ENCODE data around the gene AGAP2.

DNA sequence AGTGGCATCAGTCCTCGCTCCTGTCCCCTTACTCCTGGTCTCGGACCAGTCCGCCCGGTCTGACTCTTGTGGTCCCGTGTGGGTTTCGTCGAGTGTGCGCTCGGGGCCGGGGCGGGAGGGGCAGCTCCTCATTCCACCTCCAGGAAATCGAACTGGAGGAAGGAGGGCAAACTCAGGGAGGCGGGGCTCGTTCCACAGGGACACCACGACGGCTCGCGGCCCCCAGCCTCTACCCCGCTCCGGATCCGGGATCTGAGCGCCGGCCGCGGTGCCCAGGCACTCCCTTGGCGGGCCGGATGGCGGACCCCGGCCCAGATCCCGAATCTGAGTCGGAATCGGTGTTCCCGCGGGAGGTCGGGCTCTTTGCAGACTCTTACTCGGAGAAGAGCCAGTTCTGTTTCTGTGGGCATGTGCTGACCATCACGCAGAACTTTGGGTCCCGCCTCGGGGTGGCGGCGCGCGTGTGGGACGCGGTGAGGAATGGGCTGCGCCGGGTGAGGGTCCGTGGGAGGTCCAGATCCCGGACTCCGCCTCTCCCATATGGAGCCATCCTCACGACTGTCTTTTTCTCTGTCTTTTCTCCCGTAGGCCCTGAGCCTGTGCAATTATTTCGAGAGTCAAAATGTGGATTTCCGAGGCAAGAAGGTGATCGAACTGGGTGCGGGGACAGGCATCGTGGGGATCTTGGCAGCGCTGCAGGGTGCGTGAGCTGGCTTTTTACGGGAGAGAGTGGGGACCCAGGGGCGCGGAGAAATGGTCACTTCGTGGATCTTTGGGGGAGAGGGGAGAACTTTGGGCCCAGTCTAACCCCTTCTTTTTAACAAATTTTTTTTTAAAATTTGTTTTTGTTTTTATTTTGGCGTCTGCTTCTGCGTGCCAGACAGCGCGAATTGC is 34.1 kb upstream of the AGAP2 start, which contains the start of gene EEF1AKMT3:
- TF ChIP-seq, protein P1, sequence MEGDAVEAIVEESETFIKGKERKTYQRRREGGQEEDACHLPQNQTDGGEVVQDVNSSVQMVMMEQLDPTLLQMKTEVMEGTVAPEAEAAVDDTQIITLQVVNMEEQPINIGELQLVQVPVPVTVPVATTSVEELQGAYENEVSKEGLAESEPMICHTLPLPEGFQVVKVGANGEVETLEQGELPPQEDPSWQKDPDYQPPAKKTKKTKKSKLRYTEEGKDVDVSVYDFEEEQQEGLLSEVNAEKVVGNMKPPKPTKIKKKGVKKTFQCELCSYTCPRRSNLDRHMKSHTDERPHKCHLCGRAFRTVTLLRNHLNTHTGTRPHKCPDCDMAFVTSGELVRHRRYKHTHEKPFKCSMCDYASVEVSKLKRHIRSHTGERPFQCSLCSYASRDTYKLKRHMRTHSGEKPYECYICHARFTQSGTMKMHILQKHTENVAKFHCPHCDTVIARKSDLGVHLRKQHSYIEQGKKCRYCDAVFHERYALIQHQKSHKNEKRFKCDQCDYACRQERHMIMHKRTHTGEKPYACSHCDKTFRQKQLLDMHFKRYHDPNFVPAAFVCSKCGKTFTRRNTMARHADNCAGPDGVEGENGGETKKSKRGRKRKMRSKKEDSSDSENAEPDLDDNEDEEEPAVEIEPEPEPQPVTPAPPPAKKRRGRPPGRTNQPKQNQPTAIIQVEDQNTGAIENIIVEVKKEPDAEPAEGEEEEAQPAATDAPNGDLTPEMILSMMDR (IDR thresholded peaks at IDR 0.05): no peak
- no peak for TF ChIP-seq POLR2A (IDR thresholded peaks at IDR 0.05)
